ENCODE results near the gene HS3ST5. TPM values are rescaled to one million over a fixed set of nuclear protein-coding genes. Genes with fewer than 3 reads are reported as not detected.
A peak's percentile ranks its signal among the peaks of the same experiment; 100 is the strongest.

The HS3ST5 gene
- total RNA-seq, 1 experiment from 2014 or later = 0.09 TPM

DNA sequence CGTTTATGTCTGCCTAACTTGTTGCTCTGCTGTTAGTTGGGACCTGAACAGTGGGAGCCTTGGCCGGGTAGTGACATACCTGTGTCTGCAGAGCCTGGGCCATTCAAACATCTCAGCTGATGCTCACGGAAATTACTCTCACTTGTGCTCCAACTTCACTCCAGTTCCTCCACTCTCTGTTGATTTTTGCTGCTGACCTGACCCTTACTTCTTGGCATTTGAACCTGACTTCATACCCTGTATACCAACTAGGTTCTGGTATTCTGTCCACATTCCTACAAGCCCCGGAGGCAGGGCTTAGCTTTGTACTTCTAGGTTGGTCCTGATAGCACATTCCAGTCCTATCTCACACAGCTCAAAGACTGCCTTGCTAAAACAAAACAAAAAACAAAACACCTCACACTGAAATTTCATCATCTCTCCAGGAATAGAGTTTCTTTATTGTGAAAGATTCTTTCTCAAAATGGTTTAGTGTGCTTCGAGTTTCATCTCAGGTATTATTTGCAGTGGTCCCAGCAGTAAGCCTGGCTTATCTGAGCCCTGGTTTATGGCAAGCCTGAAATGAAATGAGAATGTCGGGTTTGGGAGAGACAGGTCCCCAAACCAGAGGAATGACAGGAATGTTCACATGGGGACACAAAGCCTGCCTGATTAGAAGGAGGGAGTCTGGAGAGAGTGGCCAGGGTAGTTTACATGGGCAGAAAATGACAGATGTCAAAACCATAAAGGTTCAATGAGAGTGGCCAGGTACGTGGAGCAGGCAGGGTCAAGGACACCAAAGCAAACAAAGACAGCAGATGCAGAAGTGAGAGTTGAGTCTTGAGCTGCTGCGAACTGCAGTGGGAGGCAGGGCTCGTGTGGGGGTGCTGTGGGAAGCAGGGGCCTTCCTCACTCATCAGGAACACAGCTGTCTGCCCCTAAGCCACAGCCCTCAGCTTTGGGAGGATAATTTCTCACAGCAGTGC is 197.7 kb downstream of the HS3ST5 start:
- Histone ChIP-seq H3K36me3 (ENCODE audit: low read depth) (no peaks in the 10 kb centered on the region), H3K27ac (no peak overlapping the region), H3K9me2 (ENCODE audit: insufficient read depth) (no peaks in the 10 kb centered on the region), H2AFZ (no peak overlapping the region), H3F3A (ENCODE audit: insufficient read depth, low read depth) (no peaks in the 10 kb centered on the region), H3K4me2 (0 out of 2 replicates have a peak overlapping the region, but pooled peaks have one; percentile 6), H3K79me2 (ENCODE audit: low read depth) (no peaks in the 10 kb centered on the region), H3K4me3 (no peak overlapping the region), H3K27me3 (ENCODE audit: insufficient read depth, low read depth) (no peaks in the 10 kb centered on the region), H3K9me3 (ENCODE audit: insufficient read depth, low read depth) (no peaks in the 10 kb centered on the region), H3K4me1 (replicated peaks; ENCODE audit: insufficient read depth) (no peaks in the 10 kb centered on the region), H4K20me1 (ENCODE audit: insufficient read depth) (no peaks in the 10 kb centered on the region)
- intact Hi-C loops (cut with micrococcal nuclease; ENCODE audit: unreplicated experiment) = loop anchor here (1.0 kb wide), 1 partner anchor 159 kb away; no protein-coding TSS in a partner anchor
- peak; percentile 55 to 64 for DNase-seq
- POLR2A ChIA-PET (ENCODE audit: unreplicated experiment) = interaction anchor here (0.6 kb wide), 2 partner anchors 147 to 1842 kb away, joined by 4 to 12 read pairs; no protein-coding TSS in a partner anchor
- TF ChIP-seq EZH2 (IDR thresholded peaks at IDR 0.05; ENCODE audit: low read depth) = no peak
- TF ChIP-seq, protein P1, sequence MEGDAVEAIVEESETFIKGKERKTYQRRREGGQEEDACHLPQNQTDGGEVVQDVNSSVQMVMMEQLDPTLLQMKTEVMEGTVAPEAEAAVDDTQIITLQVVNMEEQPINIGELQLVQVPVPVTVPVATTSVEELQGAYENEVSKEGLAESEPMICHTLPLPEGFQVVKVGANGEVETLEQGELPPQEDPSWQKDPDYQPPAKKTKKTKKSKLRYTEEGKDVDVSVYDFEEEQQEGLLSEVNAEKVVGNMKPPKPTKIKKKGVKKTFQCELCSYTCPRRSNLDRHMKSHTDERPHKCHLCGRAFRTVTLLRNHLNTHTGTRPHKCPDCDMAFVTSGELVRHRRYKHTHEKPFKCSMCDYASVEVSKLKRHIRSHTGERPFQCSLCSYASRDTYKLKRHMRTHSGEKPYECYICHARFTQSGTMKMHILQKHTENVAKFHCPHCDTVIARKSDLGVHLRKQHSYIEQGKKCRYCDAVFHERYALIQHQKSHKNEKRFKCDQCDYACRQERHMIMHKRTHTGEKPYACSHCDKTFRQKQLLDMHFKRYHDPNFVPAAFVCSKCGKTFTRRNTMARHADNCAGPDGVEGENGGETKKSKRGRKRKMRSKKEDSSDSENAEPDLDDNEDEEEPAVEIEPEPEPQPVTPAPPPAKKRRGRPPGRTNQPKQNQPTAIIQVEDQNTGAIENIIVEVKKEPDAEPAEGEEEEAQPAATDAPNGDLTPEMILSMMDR (conservative IDR thresholded peaks at IDR 0.05) = no peak
- no TSS peak for BruUV-seq (replicated peaks)
- CTCF ChIA-PET = interaction anchor here (0.5 kb wide), 1 partner anchor 96 kb away, joined by 6 read pairs; no protein-coding TSS in a partner anchor

DNA sequence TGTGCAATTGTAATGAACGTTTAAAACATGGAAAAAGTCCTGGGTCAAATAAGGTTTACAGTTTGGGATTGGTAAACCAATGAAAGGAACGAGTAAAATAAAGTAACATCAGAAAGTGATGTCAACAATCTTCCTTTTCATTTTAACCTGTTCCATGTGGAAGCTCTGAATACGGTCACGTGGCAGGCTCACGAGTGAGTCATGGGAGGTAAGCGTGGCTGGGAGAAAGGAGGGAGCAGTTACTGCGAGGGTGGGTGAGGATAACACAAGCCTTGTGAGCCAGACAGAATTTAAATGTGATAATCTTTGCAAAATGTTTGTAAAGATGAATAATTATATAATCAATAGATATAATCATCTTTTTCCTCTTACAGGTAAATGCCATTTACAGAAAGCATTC is 200.6 kb downstream of the HS3ST5 start:
- H3K4me1 ChIP-seq (replicated peaks; ENCODE audit: insufficient read depth) = no peaks in the 10 kb centered on the region
- H3K79me2 ChIP-seq (ENCODE audit: low read depth) = no peaks in the 10 kb centered on the region
- no peaks in the 10 kb centered on the region for H3K9me2 ChIP-seq (ENCODE audit: insufficient read depth)
- TF ChIP-seq, protein P1 (conservative IDR thresholded peaks at IDR 0.05) = no peak
- no peak for TF ChIP-seq EZH2 (IDR thresholded peaks at IDR 0.05; ENCODE audit: low read depth)
- BruUV-seq (replicated peaks) = no TSS peak
- DNase-seq = no peak
- ChIA-PET CTCF (no interaction called here), POLR2A (ENCODE audit: unreplicated experiment) (no interaction called here)
- no peaks in the 10 kb centered on the region for H4K20me1 ChIP-seq (ENCODE audit: insufficient read depth)
- H3K4me3 ChIP-seq = no peak overlapping the region
- no peak overlapping the region for H3K4me2 ChIP-seq
- H3K36me3 ChIP-seq (ENCODE audit: low read depth) = no peaks in the 10 kb centered on the region
- intact Hi-C loops (cut with micrococcal nuclease; ENCODE audit: unreplicated experiment) = no loop called here
- no peak overlapping the region for H2AFZ ChIP-seq
- no peaks in the 10 kb centered on the region for H3K9me3 ChIP-seq (ENCODE audit: insufficient read depth, low read depth)
- H3K27me3 ChIP-seq (ENCODE audit: insufficient read depth, low read depth) = no peaks in the 10 kb centered on the region
- no peak overlapping the region for H3K27ac ChIP-seq
- H3F3A ChIP-seq (ENCODE audit: insufficient read depth, low read depth) = no peaks in the 10 kb centered on the region

DNA sequence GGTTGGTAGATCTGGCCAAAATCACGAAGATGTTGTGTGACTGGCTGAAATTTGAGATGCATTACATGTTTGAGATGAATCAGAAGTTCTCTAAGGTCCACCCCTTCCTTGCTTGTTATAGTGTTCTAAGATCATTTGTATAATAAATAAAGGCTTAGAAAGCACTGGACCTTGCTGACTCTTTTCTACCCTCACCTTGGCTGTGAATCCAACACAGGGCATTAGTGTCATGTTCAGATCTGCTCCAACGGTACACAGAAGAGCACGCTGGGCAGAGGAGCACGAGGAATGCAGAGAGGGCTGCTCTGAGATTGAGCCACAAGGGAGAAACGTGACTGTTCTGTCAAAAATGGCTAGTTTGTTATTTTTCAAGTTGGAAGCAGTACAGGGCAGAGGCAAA is 202.4 kb downstream of the HS3ST5 start:
- no peaks in the 10 kb centered on the region for H3K27me3 ChIP-seq (ENCODE audit: insufficient read depth, low read depth)
- ChIA-PET POLR2A (ENCODE audit: unreplicated experiment) (no interaction called here), CTCF (no interaction called here)
- H3K27ac ChIP-seq = no peak overlapping the region
- no peak overlapping the region for H3K4me3 ChIP-seq
- H3K9me2 ChIP-seq (ENCODE audit: insufficient read depth) = no peaks in the 10 kb centered on the region
- BruUV-seq (replicated peaks) = no TSS peak
- H3K9me3 ChIP-seq (ENCODE audit: insufficient read depth, low read depth) = no peaks in the 10 kb centered on the region
- H3F3A ChIP-seq (ENCODE audit: insufficient read depth, low read depth) = no peaks in the 10 kb centered on the region
- no peaks in the 10 kb centered on the region for H3K79me2 ChIP-seq (ENCODE audit: low read depth)
- H3K4me2 ChIP-seq = no peak overlapping the region
- DNase-seq = no peak
- H3K4me1 ChIP-seq (replicated peaks; ENCODE audit: insufficient read depth) = no peaks in the 10 kb centered on the region
- TF ChIP-seq EZH2 (IDR thresholded peaks at IDR 0.05; ENCODE audit: low read depth) = no peak
- TF ChIP-seq, protein P1 (conservative IDR thresholded peaks at IDR 0.05) = no peak
- no peaks in the 10 kb centered on the region for H3K36me3 ChIP-seq (ENCODE audit: low read depth)
- H4K20me1 ChIP-seq (ENCODE audit: insufficient read depth) = no peaks in the 10 kb centered on the region
- no peak overlapping the region for H2AFZ ChIP-seq
- intact Hi-C loops (cut with micrococcal nuclease; ENCODE audit: unreplicated experiment) = no loop called here

Data from PC-9 (cell line).